Measurements from ENCODE around the gene ACO1.

The ACO1 gene

GRCh38 chr9:32426278-32426939 is 42.0 kb downstream of the ACO1 start:
- Mint-ChIP-seq H3K27ac (peak overlapping the region in 1 of 3 experiments; percentile 89), H3K4me1 (no peaks in the 10 kb centered on the region), H3K36me3 (ENCODE audit: low read depth) (peaks cover 57% of the 10 kb centered on the region), H3K27me3 (ENCODE audit: low read depth) (no peaks in the 10 kb centered on the region), H3K9me3 (no peaks in the 10 kb centered on the region), H3K4me3 (no peak overlapping the region)
- no peak for TF ChIP-seq CTCF (IDR thresholded peaks at IDR 0.05; ENCODE audit: unreplicated experiment in 3 of 3)

GRCh38 chr9:32427111-32427873 is 42.8 kb downstream of the ACO1 start:
- TF ChIP-seq CTCF (IDR thresholded peaks at IDR 0.05; ENCODE audit: unreplicated experiment in 3 of 3) = no peak
- no peaks in the 10 kb centered on the region for H3K4me1 Mint-ChIP-seq
- H3K36me3 Mint-ChIP-seq (ENCODE audit: low read depth) = peaks cover 54% of the 10 kb centered on the region
- H3K27ac Mint-ChIP-seq = no peak overlapping the region
- H3K27me3 Mint-ChIP-seq (ENCODE audit: low read depth) = no peaks in the 10 kb centered on the region
- no peaks in the 10 kb centered on the region for H3K9me3 Mint-ChIP-seq
- no peak overlapping the region for H3K4me3 Mint-ChIP-seq

GRCh38 chr9:32430720-32431119 is 46.3 kb downstream of the ACO1 start:
- no peaks in the 10 kb centered on the region for H3K27me3 Mint-ChIP-seq (ENCODE audit: low read depth)
- TF ChIP-seq CTCF (IDR thresholded peaks at IDR 0.05; ENCODE audit: unreplicated experiment in 3 of 3) = no peak
- no peaks in the 10 kb centered on the region for H3K4me1 Mint-ChIP-seq
- no peak overlapping the region for H3K4me3 Mint-ChIP-seq
- H3K36me3 Mint-ChIP-seq (ENCODE audit: low read depth) = peaks cover 43% of the 10 kb centered on the region
- no peak overlapping the region for H3K27ac Mint-ChIP-seq
- H3K9me3 Mint-ChIP-seq = no peaks in the 10 kb centered on the region

GRCh38 chr9:32431196-32431595 is 46.8 kb downstream of the ACO1 start:
- Mint-ChIP-seq H3K27ac (no peak overlapping the region), H3K4me1 (no peaks in the 10 kb centered on the region), H3K4me3 (no peak overlapping the region), H3K36me3 (ENCODE audit: low read depth) (peaks cover 43% of the 10 kb centered on the region), H3K9me3 (no peaks in the 10 kb centered on the region), H3K27me3 (ENCODE audit: low read depth) (no peaks in the 10 kb centered on the region)
- TF ChIP-seq CTCF (IDR thresholded peaks at IDR 0.05; ENCODE audit: unreplicated experiment in 3 of 3) = no peak

- Mint-ChIP-seq H3K4me3 (no peak overlapping the region), H3K9me3 (no peaks in the 10 kb centered on the region), H3K4me1 (no peaks in the 10 kb centered on the region), H3K36me3 (ENCODE audit: low read depth) (peaks cover 41% of the 10 kb centered on the region), H3K27me3 (ENCODE audit: low read depth) (no peaks in the 10 kb centered on the region), H3K27ac (no peak overlapping the region)
- peak; percentile 47 to 55 (median 47) for TF ChIP-seq CTCF (IDR thresholded peaks at IDR 0.05; ENCODE audit: unreplicated experiment in 3 of 3)
Observed at GRCh38 chr9:32431940-32432555, 47.6 kb downstream of the ACO1 start.

All from nephron (organoid).